GM12878 (cell line): Measurements from ENCODE around the gene MTMR3. TPM values are rescaled to one million over a fixed set of nuclear protein-coding genes. Genes with fewer than 3 reads are reported as not detected.

Experiments
- ATAC-seq: fragments of 200-7000 bp; cut with Tn5 transposase; 3 replicates; pipeline ENCODE4 v1.9.1; 2020; ENCODE audit warnings: mild to moderate bottlenecking, moderate library complexity
- BruUV-seq: library from RNA; stranded (reverse); fragments of 400-500 nt; replicated peaks from 2 replicates; lab custom pipeline; 2021; lab: Mats Ljungman, UMichigan
- CTCF ChIA-PET: fragments of 300-600 bp; sonication (Branson Sonifier 250); formaldehyde crosslinking; extraction: SDS; loops from one replicate; lab custom pipeline; 2021; ENCODE audit warnings: inconsistent platforms; lab: Yijun Ruan, JAX
- POLR2A ChIA-PET: fragments of 350-600 bp; formaldehyde crosslinking; extraction: SDS; loops from one replicate; lab custom pipeline; 2021; ENCODE audit warnings: inconsistent platforms; lab: Charles Lee
- RAD21 ChIA-PET: fragments of 300-600 bp; sonication (Branson Sonifier 250); formaldehyde crosslinking; loops from one replicate; lab custom pipeline; 2023; ENCODE audit warnings: antibody characterized with exemption; ENCODE audit not compliant: unreplicated experiment; lab: Charles Lee
- SMC1A ChIA-PET: fragments of 300-600 bp; sonication (Branson Sonifier 250); formaldehyde crosslinking; loops from one replicate; lab custom pipeline; 2023; ENCODE audit not compliant: unreplicated experiment, uncharacterized antibody; lab: Charles Lee
- DNase-seq: peaks from one replicate; pipeline ENCODE4 v3.0.0-alpha.2; 2011; ENCODE audit warnings: low read depth, low spot score
- FAIRE-seq: peaks from 3 replicates; lab custom pipeline; 2011; peaks lifted over from hg19 to GRCh38; lab: Jason Lieb, UNC
- H2AFZ ChIP-seq: 2 replicates; pipeline ENCODE4 v1.6.0; 2011; ENCODE audit warnings: low read depth, low read length, control low read depth; ENCODE audit not compliant: control insufficient read depth
- H3K27ac ChIP-seq: 2 replicates; pipeline ENCODE4 v1.5.1; 2011; ENCODE audit warnings: control low read depth; ENCODE audit not compliant: control insufficient read depth, insufficient read depth
- H3K27me3 ChIP-seq, 2 experiments: replicated peaks in 1 of 2; 2 replicates each; pipeline versions ENCODE4 v1.6.0 to v1.6.1; 2011; ENCODE audit warnings: low read length in 1 of 2; ENCODE audit not compliant: control insufficient read depth in 2 of 2, insufficient read depth in 2 of 2
- H3K36me3 ChIP-seq, 2 experiments: 2 replicates each; pipeline ENCODE4 v1.5.1; 2011; ENCODE audit warnings: low read length in 1 of 2; ENCODE audit not compliant: control insufficient read depth in 2 of 2, insufficient read depth in 2 of 2
- H3K4me1 ChIP-seq: 2 replicates; pipeline ENCODE4 v1.6.1; 2011; ENCODE audit warnings: mild to moderate bottlenecking, low read length, moderate library complexity, mixed read lengths; ENCODE audit not compliant: control insufficient read depth, insufficient read depth
- H3K4me2 ChIP-seq: 2 replicates; pipeline ENCODE4 v1.6.0; 2011; ENCODE audit warnings: control low read depth; ENCODE audit not compliant: control insufficient read depth, insufficient read depth
- H3K4me3 ChIP-seq: fragments of 200-600 bp; sonication (generic); 2 replicates; pipeline ENCODE4 v1.5.1; 2016
- H3K79me2 ChIP-seq: 2 replicates; pipeline ENCODE4 v1.6.0; 2011; ENCODE audit warnings: low read length; ENCODE audit not compliant: control insufficient read depth, insufficient read depth
- H3K9ac ChIP-seq: 2 replicates; pipeline ENCODE4 v1.8.0; 2011; ENCODE audit warnings: low read length, control low read depth, mixed read lengths; ENCODE audit not compliant: control insufficient read depth, insufficient read depth
- H3K9me3 ChIP-seq: replicated peaks from 3 replicates; pipeline ENCODE4 v1.5.1; 2011; ENCODE audit warnings: mild to moderate bottlenecking, low read length; ENCODE audit not compliant: control insufficient read depth, insufficient read depth
- H4K20me1 ChIP-seq: 2 replicates; pipeline ENCODE4 v1.6.0; 2011; ENCODE audit not compliant: control insufficient read depth, insufficient read depth
- EP300 ChIP-seq, 2 experiments: fragments of 150-350 bp in 1 of 2; IDR thresholded peaks; 2 replicates each; pipeline ENCODE4 v1.6.1; 2011 to 2012; ENCODE audit warnings: low read depth in 2 of 2, low read length in 2 of 2, borderline replicate concordance in 1 of 2, improper control_type of control experiment in 1 of 2, inconsistent platforms in 1 of 2; ENCODE audit not compliant: control insufficient read depth in 1 of 2
- FOXM1 ChIP-seq: IDR thresholded peaks from 2 replicates; pipeline ENCODE4 v1.6.1; 2012; ENCODE audit warnings: low read depth, mild to moderate bottlenecking, inconsistent platforms, low read length, moderate library complexity
- NFXL1 ChIP-seq: fragments of 450-650 bp; IDR thresholded peaks from 2 replicates; pipeline ENCODE4 v1.6.1; 2017; ENCODE audit warnings: antibody characterized with exemption, mild to moderate bottlenecking, borderline replicate concordance
- PAX5 ChIP-seq: IDR thresholded peaks from 2 replicates; pipeline ENCODE4 v1.6.1; 2011; ENCODE audit warnings: low read depth, low read length, borderline replicate concordance
- POLR2AphosphoS5 ChIP-seq: IDR thresholded peaks from 2 replicates; pipeline ENCODE4 v1.6.1; 2011; ENCODE audit warnings: mild to moderate bottlenecking, low read length, inconsistent platforms
- SIN3A ChIP-seq: IDR thresholded peaks from 2 replicates; pipeline ENCODE4 v1.6.1; 2012; ENCODE audit warnings: low read depth, low read length, improper control_type of control experiment
- SKIL ChIP-seq: fragments of 450-650 bp; IDR thresholded peaks from 2 replicates; pipeline ENCODE4 v1.6.1; 2017; ENCODE audit warnings: mild to moderate bottlenecking, low read depth, inconsistent platforms; ENCODE audit not compliant: poor library complexity, severe bottlenecking
- SRF ChIP-seq, 2 experiments: IDR thresholded peaks; 2 replicates each; pipeline ENCODE4 v1.6.1; 2011; ENCODE audit warnings: low read depth in 2 of 2, low read length in 2 of 2, mild to moderate bottlenecking in 1 of 2, moderate library complexity in 1 of 2
- STAT1 ChIP-seq: fragments of 450-650 bp; conservative IDR thresholded peaks from 2 replicates; pipeline ENCODE4 v1.6.1; 2014; ENCODE audit warnings: antibody characterized with exemption, mild to moderate bottlenecking
- TBL1XR1 ChIP-seq: IDR thresholded peaks from 2 replicates; pipeline ENCODE4 v1.6.1; 2012; ENCODE audit warnings: low read depth, low read length, improper control_type of control experiment
- TCF3 ChIP-seq: IDR thresholded peaks from 2 replicates; pipeline ENCODE4 v1.6.1; 2012; ENCODE audit warnings: low read depth, mild to moderate bottlenecking, low read length, borderline replicate concordance; ENCODE audit not compliant: insufficient read depth
- YY1 ChIP-seq: IDR thresholded peaks from 2 replicates; pipeline ENCODE4 v1.6.1; 2011; ENCODE audit warnings: low read depth, mild to moderate bottlenecking, low read length
- ZNF274 ChIP-seq: IDR thresholded peaks from one replicate; pipeline ENCODE4 v1.8.0; 2011; ENCODE audit not compliant: insufficient read length, insufficient read depth
- ZNF384 ChIP-seq: IDR thresholded peaks from 2 replicates; pipeline ENCODE4 v1.6.1; 2012; ENCODE audit warnings: low read depth, mild to moderate bottlenecking, low read length, improper control_type of control experiment, borderline replicate concordance
- WGBS: methylation state at CpG from one replicate; pipeline ENCODE4 v1.1.6; 2016; ENCODE audit warnings: low lambda C conversion rate; ENCODE audit not compliant: insufficient replicate concordance, insufficient coverage; ENCODE audit errors: missing lambda C conversion rate; 5-methylcytosine and 5-hydroxymethylcytosine counted together
- in situ Hi-C: fragments of 300-500 bp; cut with MboI; formaldehyde crosslinking; loops from 9 replicates; pipeline ENCODE4 v1.14.3; 2018; ENCODE audit warnings: mixed read lengths
- intact Hi-C: fragments of 100-400 bp; cut with micrococcal nuclease; formaldehyde crosslinking; loops from one replicate; pipeline ENCODE4 v1.14.2; 2022; ENCODE audit not compliant: unreplicated experiment
- polyA plus RNA-seq, 11 experiments: library from polyadenylated mRNA; depleted of rRNA in 4 of 11; unstranded in 6 of 11; stranded (reverse) in 5 of 11; fragments of >200 nt; fragmentation: Nextera tagmentation in 4 of 11; fragmentation: Illumina TruSeq in 1 of 11; extraction: Ambion mirVana in 4 of 11; extraction: Trizol in 1 of 11; gene quantifications; 1 replicate in 1 of 11; 2 replicates in 10 of 11; pipeline versions ENCODE4 v1.2.1 to v1.2.3, GENCODE V29; 2011 to 2016; ENCODE audit warnings: inconsistent platforms in 2 of 11, missing spikeins in 2 of 11, low read depth in 1 of 11
- total RNA-seq, 4 experiments: library from RNA; depleted of rRNA in 3 of 4; stranded (reverse); fragments of >200 nt in 3 of 4; fragmentation: Illumina TruSeq in 1 of 4; extraction: Trizol in 1 of 4; gene quantifications; 2 replicates each; pipeline versions ENCODE4 v1.2.1 to v1.2.3, GENCODE V29; 2013 to 2021
- TF ChIP-seq, protein P1 (sequence below): IDR thresholded peaks from 2 replicates; pipeline ENCODE4 v1.6.1; 2012; ENCODE audit warnings: low read length, inconsistent platforms
- TF ChIP-seq, protein P2 (sequence below): IDR thresholded peaks from 2 replicates; pipeline ENCODE4 v1.6.1; 2011; ENCODE audit warnings: borderline replicate concordance, low read depth, mild to moderate bottlenecking, moderate library complexity, low read length; ENCODE audit not compliant: insufficient read depth, poor library complexity, severe bottlenecking

The MTMR3 gene
- total and polyA plus RNA-seq, 10 of the 15 experiments (the other 5 are each of a cell fraction or from before 2014, with no cell fraction given): 1.4 to 23.7 (median 10.6) TPM

DNA sequence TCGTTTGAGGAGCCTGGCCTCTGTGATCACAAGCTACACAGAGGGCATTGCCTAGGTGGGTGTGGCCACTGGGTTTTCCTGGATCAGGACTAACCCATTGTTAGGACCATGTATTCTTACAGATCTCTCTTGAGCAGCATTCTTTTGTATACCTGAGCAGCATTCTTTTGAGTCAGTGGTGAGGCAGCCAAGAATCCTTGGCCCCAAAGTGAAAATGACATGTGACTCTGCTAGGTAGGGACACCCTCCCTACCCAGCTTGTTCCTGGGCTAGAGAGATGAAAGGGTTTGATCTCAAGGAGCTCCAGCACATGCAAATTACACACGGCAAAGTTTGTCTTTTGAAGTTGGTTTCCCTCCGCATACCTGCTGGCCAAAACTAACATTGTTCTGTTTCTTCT is 142.2 kb downstream of the MTMR3 start (continued):
- TF ChIP-seq NFXL1 (no peak), ZNF384 (no peak), PAX5 (no peak), STAT1 (no peak), ZNF274 (no peak), SIN3A (no peak)
- TF ChIP-seq, all 136 proteins: peak for 0

DNA sequence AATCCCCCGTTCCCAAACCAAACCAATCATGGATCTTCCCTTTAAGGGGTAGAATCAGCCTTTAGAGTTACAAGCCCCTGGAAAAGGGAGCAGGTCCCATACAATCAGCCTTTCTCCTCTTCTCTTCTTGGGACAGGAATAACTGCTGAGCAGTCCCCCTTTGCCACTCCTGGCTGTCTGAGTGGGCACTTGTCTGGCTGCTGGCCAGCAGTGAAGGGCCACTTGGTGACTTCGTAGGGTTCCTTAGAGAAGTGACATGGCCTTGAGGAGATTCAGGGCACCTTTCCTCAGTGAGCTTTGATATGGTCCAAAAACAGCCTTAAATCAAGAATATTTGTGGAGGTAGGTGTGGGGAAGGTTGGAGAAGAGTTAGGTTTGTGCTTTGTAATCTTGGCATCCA is 143.8 kb downstream of the MTMR3 start:
- WGBS: 100% methylated on average over 2 of the region's 2 CpGs
- CTCF ChIA-PET: no interaction called here
- in situ Hi-C loops: no loop called here
- no peak overlapping the region for H3K4me2 ChIP-seq
- TF ChIP-seq, protein P1, sequence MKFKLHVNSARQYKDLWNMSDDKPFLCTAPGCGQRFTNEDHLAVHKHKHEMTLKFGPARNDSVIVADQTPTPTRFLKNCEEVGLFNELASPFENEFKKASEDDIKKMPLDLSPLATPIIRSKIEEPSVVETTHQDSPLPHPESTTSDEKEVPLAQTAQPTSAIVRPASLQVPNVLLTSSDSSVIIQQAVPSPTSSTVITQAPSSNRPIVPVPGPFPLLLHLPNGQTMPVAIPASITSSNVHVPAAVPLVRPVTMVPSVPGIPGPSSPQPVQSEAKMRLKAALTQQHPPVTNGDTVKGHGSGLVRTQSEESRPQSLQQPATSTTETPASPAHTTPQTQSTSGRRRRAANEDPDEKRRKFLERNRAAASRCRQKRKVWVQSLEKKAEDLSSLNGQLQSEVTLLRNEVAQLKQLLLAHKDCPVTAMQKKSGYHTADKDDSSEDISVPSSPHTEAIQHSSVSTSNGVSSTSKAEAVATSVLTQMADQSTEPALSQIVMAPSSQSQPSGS: no peak
- TF ChIP-seq, protein P2, sequence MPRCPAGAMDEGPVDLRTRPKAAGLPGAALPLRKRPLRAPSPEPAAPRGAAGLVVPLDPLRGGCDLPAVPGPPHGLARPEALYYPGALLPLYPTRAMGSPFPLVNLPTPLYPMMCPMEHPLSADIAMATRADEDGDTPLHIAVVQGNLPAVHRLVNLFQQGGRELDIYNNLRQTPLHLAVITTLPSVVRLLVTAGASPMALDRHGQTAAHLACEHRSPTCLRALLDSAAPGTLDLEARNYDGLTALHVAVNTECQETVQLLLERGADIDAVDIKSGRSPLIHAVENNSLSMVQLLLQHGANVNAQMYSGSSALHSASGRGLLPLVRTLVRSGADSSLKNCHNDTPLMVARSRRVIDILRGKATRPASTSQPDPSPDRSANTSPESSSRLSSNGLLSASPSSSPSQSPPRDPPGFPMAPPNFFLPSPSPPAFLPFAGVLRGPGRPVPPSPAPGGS: no peak
- TF ChIP-seq FOXM1 (no peak), SRF (IDR thresholded peaks at IDR 0.05; ENCODE audit: low read depth in 2 of 2, low read length in 2 of 2) (no peak), EP300 (IDR thresholded peaks at IDR 0.05; ENCODE audit: borderline replicate concordance in 1 of 2, control insufficient read depth in 1 of 2, low read depth in 2 of 2, low read length in 2 of 2) (no peak), TBL1XR1 (no peak), POLR2AphosphoS5 (no peak), TCF3 (no peak), SKIL (no peak), YY1 (no peak), STAT1 (no peak), NFXL1 (no peak)
- TF ChIP-seq, all 136 proteins: peak for 0
- DNase-seq: no peak
- ChIA-PET POLR2A (interaction anchor here (0.6 kb wide), 1 partner anchor 43 kb away, joined by 3 read pairs; no protein-coding TSS in a partner anchor), RAD21 (no interaction called here), SMC1A (no interaction called here)
- Histone ChIP-seq H3K4me3 (no peak overlapping the region), H3K27me3 (no peaks in the 10 kb centered on the region), H3K9me3 (no peaks in the 10 kb centered on the region), H3K4me1 (no peaks in the 10 kb centered on the region), H3K79me2 (no peaks in the 10 kb centered on the region), H3K9ac (no peak overlapping the region), H3K27ac (no peak overlapping the region), H2AFZ (no peak overlapping the region), H4K20me1 (no peaks in the 10 kb centered on the region), H3K36me3 (peaks cover 7 to 9% of the 10 kb centered on the region in 2 experiments)
- intact Hi-C loops: no loop called here
- no peak for FAIRE-seq
- no peak for ATAC-seq
- no TSS peak for BruUV-seq
